Endothelial cell of umbilical vein (primary cell): ENCODE data around the gene SPON2. TPM values are rescaled to one million over a fixed set of nuclear protein-coding genes. Genes with fewer than 3 reads are reported as not detected.

Experiments used
- BruUV-seq: library from RNA; stranded (reverse); fragments of 400-500 nt; replicated peaks from 2 replicates; lab custom pipeline; 2021; lab: Mats Ljungman, UMichigan
- CTCF ChIA-PET: fragments of 300-600, 350-600 bp; sonication (Branson Sonifier 250); formaldehyde crosslinking; loops from one replicate; lab custom pipeline; 2021; ENCODE audit warnings: antibody characterized with exemption, inconsistent platforms; lab: Charles Lee
- POLR2A ChIA-PET: fragments of 300-600, 350-600 bp; sonication (Branson Sonifier 250); formaldehyde crosslinking; loops from one replicate; lab custom pipeline; 2021; ENCODE audit warnings: antibody characterized with exemption, inconsistent platforms; lab: Charles Lee
- DNase-seq: peaks from one replicate; pipeline ENCODE4 v3.0.0-alpha.2; 2011; ENCODE audit warnings: low read depth, low spot score
- FAIRE-seq: peaks from 2 replicates; lab custom pipeline; 2011; peaks lifted over from hg19 to GRCh38; lab: Jason Lieb, UNC
- H2AFZ ChIP-seq: 2 replicates; pipeline ENCODE4 v1.6.0; 2012; ENCODE audit warnings: low read depth, low read length, control low read depth, inconsistent platforms
- H3K27ac ChIP-seq: 2 replicates; pipeline ENCODE4 v1.5.1; 2011; ENCODE audit warnings: low read depth, mild to moderate bottlenecking, control low read depth, low read length, moderate library complexity; ENCODE audit not compliant: insufficient read depth
- H3K27me3 ChIP-seq, 2 experiments: 2 replicates each; pipeline versions ENCODE4 v1.6.0 to v1.6.1; 2011; ENCODE audit warnings: low read length in 2 of 2, mixed read lengths in 1 of 2; ENCODE audit not compliant: control insufficient read depth in 2 of 2, insufficient read depth in 2 of 2
- H3K36me3 ChIP-seq, 2 experiments: 2 replicates in 1 of 2; 3 replicates in 1 of 2; pipeline ENCODE4 v1.5.1; 2011; ENCODE audit warnings: low read length in 2 of 2, mild to moderate bottlenecking in 1 of 2, moderate library complexity in 1 of 2; ENCODE audit not compliant: control insufficient read depth in 2 of 2, insufficient read depth in 2 of 2; ENCODE audit errors: extremely low read depth in 1 of 2
- H3K4me1 ChIP-seq: 3 replicates; pipeline ENCODE4 v1.5.1; 2011; ENCODE audit warnings: mild to moderate bottlenecking, low read length; ENCODE audit not compliant: control insufficient read depth, insufficient read depth; ENCODE audit errors: extremely low read depth
- H3K4me2 ChIP-seq: 2 replicates; pipeline ENCODE4 v1.6.1; 2011; ENCODE audit warnings: low read length, control low read depth, mixed read lengths; ENCODE audit not compliant: insufficient read depth
- H3K4me3 ChIP-seq, 3 experiments: fragments of 200-600 bp in 1 of 3; sonication (generic), shearing (Covaris generic) in 1 of 3; replicated peaks in 1 of 3; 2 replicates each; pipeline ENCODE4 v1.5.1; 2011 to 2016; ENCODE audit warnings: control low read depth in 3 of 3, low read length in 3 of 3, mild to moderate bottlenecking in 2 of 3, inconsistent platforms in 1 of 3, low read depth in 1 of 3, moderate library complexity in 1 of 3; ENCODE audit not compliant: insufficient read depth in 1 of 3
- H3K79me2 ChIP-seq: 2 replicates; pipeline ENCODE4 v1.6.0; 2012; ENCODE audit warnings: low read length, inconsistent platforms; ENCODE audit not compliant: control insufficient read depth, insufficient read depth
- H3K9ac ChIP-seq: replicated peaks from 2 replicates; pipeline ENCODE3; 2011; ENCODE audit warnings: low read length, control low read depth; ENCODE audit not compliant: insufficient read depth; ENCODE audit errors: extremely low read depth
- H3K9me1 ChIP-seq: replicated peaks from 3 replicates; pipeline ENCODE4 v1.6.0; 2011; ENCODE audit warnings: mild to moderate bottlenecking, low read length; ENCODE audit not compliant: control insufficient read depth, insufficient read depth; ENCODE audit errors: extremely low read depth
- H3K9me3 ChIP-seq: replicated peaks from 2 replicates; pipeline ENCODE4 v1.5.1; 2012; ENCODE audit warnings: low read length, inconsistent platforms; ENCODE audit not compliant: control insufficient read depth, insufficient read depth
- H4K20me1 ChIP-seq: replicated peaks from 2 replicates; pipeline ENCODE3; 2011; ENCODE audit warnings: mild to moderate bottlenecking, low read length; ENCODE audit not compliant: control insufficient read depth, insufficient read depth; ENCODE audit errors: extremely low read depth
- CTCF ChIP-seq, 2 donors: IDR thresholded peaks; 1 replicate in 1 of 2; 2 replicates in 1 of 2; pipeline ENCODE4 v1.5.1; 2011; ENCODE audit warnings: low read length in 2 of 2, mild to moderate bottlenecking in 2 of 2, moderate library complexity in 2 of 2, control low read depth in 1 of 2, inconsistent platforms in 1 of 2, low read depth in 1 of 2; ENCODE audit not compliant: insufficient read depth in 1 of 2; ENCODE audit errors: extremely low read depth in 1 of 2
- EZH2 ChIP-seq: IDR thresholded peaks from 2 replicates; pipeline ENCODE4 v1.6.1; 2012; ENCODE audit warnings: borderline replicate concordance, low read depth, mild to moderate bottlenecking, moderate library complexity, low read length, inconsistent platforms; ENCODE audit not compliant: severe bottlenecking
- FOS ChIP-seq: IDR thresholded peaks from 2 replicates; pipeline ENCODE4 v1.6.1; 2011; ENCODE audit warnings: mild to moderate bottlenecking, low read length, moderate library complexity, borderline replicate concordance; ENCODE audit not compliant: insufficient read depth
- GATA2 ChIP-seq: IDR thresholded peaks from 2 replicates; pipeline ENCODE4 v1.7.0; 2011; ENCODE audit warnings: low read depth, mild to moderate bottlenecking, moderate library complexity, mixed read lengths, low read length; ENCODE audit not compliant: insufficient read length, insufficient read depth
- JUN ChIP-seq: IDR thresholded peaks from 2 replicates; pipeline ENCODE4 v1.6.1; 2011; ENCODE audit warnings: borderline replicate concordance, low read depth; ENCODE audit not compliant: insufficient read length, insufficient read depth
- MAX ChIP-seq: IDR thresholded peaks from 2 replicates; pipeline ENCODE4 v1.6.1; 2011; ENCODE audit not compliant: insufficient read depth, insufficient read length
- MYC ChIP-seq: IDR thresholded peaks from one replicate; pipeline ENCODE4 v1.6.1; 2011; ENCODE audit warnings: mild to moderate bottlenecking, low read depth, low read length
- POLR2A ChIP-seq: IDR thresholded peaks from 2 replicates; pipeline ENCODE4 v1.6.1; 2012; ENCODE audit warnings: low read depth, mild to moderate bottlenecking, control low read depth, low read length
- POLR2AphosphoS5 ChIP-seq: IDR thresholded peaks from 2 replicates; pipeline ENCODE4 v1.6.1; 2012; ENCODE audit warnings: low read depth, mild to moderate bottlenecking, control low read depth, low read length, moderate library complexity; ENCODE audit not compliant: insufficient read depth
- dilution Hi-C: fragments of 300-500 bp; cut with MboI; formaldehyde crosslinking; loops from one replicate; pipeline ENCODE4 v1.15.0; 2019; ENCODE audit warnings: low sequenced_read_pairs; ENCODE audit not compliant: extremely low pct_ligation_motif_present
- intact Hi-C: fragments of 100-400 bp; cut with micrococcal nuclease; formaldehyde crosslinking; loops from one replicate; pipeline ENCODE4 v1.10.0; 2022
- polyA plus RNA-seq, 4 experiments: library from polyadenylated mRNA; depleted of rRNA in 3 of 4; stranded (reverse) in 3 of 4; unstranded in 1 of 4; fragments of >200 nt; gene quantifications; 2 replicates each; pipeline versions ENCODE4 v1.2.1 to v1.2.3, GENCODE V29; 2011 to 2012; ENCODE audit warnings: missing spikeins in 1 of 4
- total RNA-seq: library from RNA; stranded (reverse); gene quantifications from 2 replicates; pipeline ENCODE4 v1.2.3, GENCODE V29; 2021

Gene SPON2
- total and polyA plus RNA-seq, 2 donors (not counting 3 experiments of a cell fraction or from before 2014, with no cell fraction given), result 0.04 TPM; not detected in 1

- dilution Hi-C loops (no loop called here), intact Hi-C loops (loop anchor here (1.0 kb wide), 4 partner anchors 81 to 463 kb away; partner anchors contain the start of gene MAEA)
These were observed 5.7 kb downstream of the SPON2 start for GRCh38 chr4:1166509-1167243.

More at GRCh38 chr4:1166509-1167243, 5.7 kb downstream of the SPON2 start:
- TF ChIP-seq JUN (no peak), POLR2AphosphoS5 (no peak), POLR2A (no peak), MYC (no peak), EZH2 (no peak), CTCF (IDR thresholded peaks at IDR 0.05; ENCODE audit: extremely low read depth in 1 of 2, insufficient read depth in 1 of 2, low read depth in 1 of 2, low read length in 2 of 2) (no peak), GATA2 (no peak), MAX (no peak), FOS (no peak)
- peaks cover 3% of the 10 kb centered on the region for H3K4me1 ChIP-seq
- ChIA-PET CTCF (interaction anchor here (0.8 to 5.3 kb wide), 7 partner anchors 9 to 102 kb away, joined by 3 to 52 read pairs (median 4); no protein-coding TSS in a partner anchor), POLR2A (no interaction called here)
- no peaks in the 10 kb centered on the region for H3K9me1 ChIP-seq
- FAIRE-seq (no peak), DNase-seq (no peak)
- no peaks in the 10 kb centered on the region for H3K36me3 ChIP-seq
- peaks cover 16 to 18% of the 10 kb centered on the region in 2 experiments for H3K27me3 ChIP-seq
- H3K9ac ChIP-seq, result no peak overlapping the region
- H3K27ac ChIP-seq, result no peak overlapping the region
- H2AFZ ChIP-seq, result no peak overlapping the region
- H3K79me2 ChIP-seq, result no peaks in the 10 kb centered on the region
- no peak overlapping the region for H3K4me3 ChIP-seq
- H3K4me2 ChIP-seq, result no peak overlapping the region
- no peaks in the 10 kb centered on the region for H3K9me3 ChIP-seq
- no TSS peak for BruUV-seq
- H4K20me1 ChIP-seq, result no peaks in the 10 kb centered on the region
